Loucy (cell line): ENCODE results near the gene ATXN7L1.

Experiments used
- H2AFZ ChIP-seq: fragments of 200-600 bp; sonication (generic); 2 replicates; pipeline ENCODE4 v1.6.0; 2016; ENCODE audit warnings: antibody characterized with exemption, mild to moderate bottlenecking, low read length, moderate library complexity
- H3F3A ChIP-seq: fragments of 200-600 bp; 2 replicates; pipeline ENCODE4 v1.6.0; 2016; ENCODE audit warnings: antibody characterized with exemption, low read depth, mild to moderate bottlenecking
- H3K27me3 ChIP-seq: fragments of 200-600 bp; sonication (generic); 2 replicates; pipeline ENCODE4 v1.6.1; 2014; ENCODE audit warnings: low read length, mild to moderate bottlenecking; ENCODE audit not compliant: insufficient read depth, poor library complexity, severe bottlenecking
- H3K36me3 ChIP-seq: fragments of 200-600 bp; sonication (generic); 2 replicates; pipeline ENCODE4 v1.6.1; 2016; ENCODE audit warnings: low read length; ENCODE audit not compliant: insufficient read depth
- H3K4me1 ChIP-seq: fragments of 200-600 bp; sonication (generic); 2 replicates; pipeline ENCODE4 v1.5.1; 2014; ENCODE audit warnings: low read length, mild to moderate bottlenecking; ENCODE audit not compliant: insufficient read depth, poor library complexity, severe bottlenecking
- H3K4me2 ChIP-seq: fragments of 200-600 bp; sonication (generic); 2 replicates; pipeline ENCODE4 v1.6.0; 2014; ENCODE audit warnings: antibody characterized with exemption, low read length, low read depth, mild to moderate bottlenecking; ENCODE audit not compliant: poor library complexity, severe bottlenecking
- H3K4me3 ChIP-seq: fragments of 200-600 bp; sonication (generic); 2 replicates; pipeline ENCODE4 v1.5.1; 2014; ENCODE audit warnings: low read length, mild to moderate bottlenecking, mixed read lengths; ENCODE audit not compliant: poor library complexity, severe bottlenecking
- H3K79me2 ChIP-seq: fragments of 200-600 bp; sonication (generic); 2 replicates; pipeline ENCODE4 v1.6.1; 2014; ENCODE audit warnings: low read length; ENCODE audit not compliant: insufficient read depth
- H3K9ac ChIP-seq: fragments of 200-600 bp; sonication (generic); 2 replicates; pipeline ENCODE4 v1.6.0; 2014; ENCODE audit warnings: mild to moderate bottlenecking, low read depth, low read length, moderate library complexity; ENCODE audit not compliant: poor library complexity, severe bottlenecking
- H3K9me2 ChIP-seq: fragments of 200-600 bp; sonication (generic); replicated peaks from 2 replicates; pipeline ENCODE4 v1.6.1; 2016; ENCODE audit warnings: low read depth, low read length, mixed read lengths
- H3K9me3 ChIP-seq: fragments of 200-600 bp; sonication (generic); 2 replicates; pipeline ENCODE4 v1.6.1; 2014; ENCODE audit warnings: mild to moderate bottlenecking, antibody characterized with exemption, low read length, low read depth; ENCODE audit not compliant: insufficient read depth
- H4K20me1 ChIP-seq: fragments of 200-600 bp; sonication (generic); 2 replicates; pipeline ENCODE4 v1.6.0; 2014; ENCODE audit warnings: antibody characterized with exemption, low read length, mild to moderate bottlenecking; ENCODE audit not compliant: insufficient read depth, poor library complexity, severe bottlenecking
- EZH2phosphoT487 ChIP-seq: fragments of 200-600 bp; IDR thresholded peaks from 2 replicates; pipeline ENCODE4 v1.6.1; 2018; ENCODE audit warnings: antibody characterized with exemption, mild to moderate bottlenecking, moderate library complexity, borderline replicate concordance
- TF ChIP-seq, protein P1 (sequence below): fragments of 200-600 bp; sonication (generic); conservative IDR thresholded peaks from 2 replicates; pipeline ENCODE4 v1.5.1; 2014; ENCODE audit warnings: mild to moderate bottlenecking, antibody characterized with exemption, low read length

ATXN7L1 gene

GRCh38 chr7:105816954-105817615 lies 59.3 kb downstream of the ATXN7L1 start:
- H3K4me3 ChIP-seq, result no peak overlapping the region
- TF ChIP-seq, protein P1, sequence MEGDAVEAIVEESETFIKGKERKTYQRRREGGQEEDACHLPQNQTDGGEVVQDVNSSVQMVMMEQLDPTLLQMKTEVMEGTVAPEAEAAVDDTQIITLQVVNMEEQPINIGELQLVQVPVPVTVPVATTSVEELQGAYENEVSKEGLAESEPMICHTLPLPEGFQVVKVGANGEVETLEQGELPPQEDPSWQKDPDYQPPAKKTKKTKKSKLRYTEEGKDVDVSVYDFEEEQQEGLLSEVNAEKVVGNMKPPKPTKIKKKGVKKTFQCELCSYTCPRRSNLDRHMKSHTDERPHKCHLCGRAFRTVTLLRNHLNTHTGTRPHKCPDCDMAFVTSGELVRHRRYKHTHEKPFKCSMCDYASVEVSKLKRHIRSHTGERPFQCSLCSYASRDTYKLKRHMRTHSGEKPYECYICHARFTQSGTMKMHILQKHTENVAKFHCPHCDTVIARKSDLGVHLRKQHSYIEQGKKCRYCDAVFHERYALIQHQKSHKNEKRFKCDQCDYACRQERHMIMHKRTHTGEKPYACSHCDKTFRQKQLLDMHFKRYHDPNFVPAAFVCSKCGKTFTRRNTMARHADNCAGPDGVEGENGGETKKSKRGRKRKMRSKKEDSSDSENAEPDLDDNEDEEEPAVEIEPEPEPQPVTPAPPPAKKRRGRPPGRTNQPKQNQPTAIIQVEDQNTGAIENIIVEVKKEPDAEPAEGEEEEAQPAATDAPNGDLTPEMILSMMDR, result no peak
- no peak for TF ChIP-seq EZH2phosphoT487

DNA sequence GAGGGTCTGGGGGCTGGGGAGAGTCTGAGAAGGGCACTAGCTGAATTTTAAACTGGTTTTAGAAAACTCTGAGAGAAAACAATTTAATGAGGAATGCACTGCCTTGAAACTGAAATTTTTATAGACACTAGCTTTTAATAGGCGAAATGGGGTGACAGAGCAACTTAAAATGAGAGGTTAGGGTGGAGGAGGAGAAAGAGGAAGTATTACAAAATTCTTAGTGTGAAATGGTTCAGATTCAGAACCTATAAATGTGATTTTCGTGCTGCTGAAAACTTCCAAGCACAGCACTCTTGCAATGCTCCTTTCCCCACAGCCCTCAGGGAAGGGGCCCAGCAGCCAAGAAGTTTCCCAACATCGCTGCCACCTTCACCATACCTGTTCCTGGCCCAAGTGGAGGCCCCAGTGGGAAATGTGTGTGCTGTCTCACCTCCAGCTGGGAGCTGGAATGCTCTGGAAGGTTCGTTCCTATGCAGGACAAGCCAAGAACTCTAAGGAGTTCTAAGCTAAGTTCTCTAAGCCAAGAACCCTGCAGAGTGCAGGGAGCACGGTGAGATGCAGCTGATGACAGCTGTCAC lies 60.0 kb downstream of the ATXN7L1 start:
- no peaks in the 10 kb centered on the region for H3F3A ChIP-seq
- no peak overlapping the region for H3K4me2 ChIP-seq
- no peaks in the 10 kb centered on the region for H4K20me1 ChIP-seq
- no peaks in the 10 kb centered on the region for H3K4me1 ChIP-seq
- H3K9ac ChIP-seq, result no peak overlapping the region
- H3K9me2 ChIP-seq, result no peaks in the 10 kb centered on the region
- no peak for TF ChIP-seq EZH2phosphoT487
- TF ChIP-seq, protein P1, result no peak
- H3K79me2 ChIP-seq, result no peaks in the 10 kb centered on the region
- no peaks in the 10 kb centered on the region for H3K9me3 ChIP-seq
- no peaks in the 10 kb centered on the region for H3K36me3 ChIP-seq
- no peak overlapping the region for H2AFZ ChIP-seq
- no peak overlapping the region for H3K4me3 ChIP-seq
- H3K27me3 ChIP-seq, result no peaks in the 10 kb centered on the region

More at GRCh38 chr7:105816954-105817615, 59.3 kb downstream of the ATXN7L1 start:
- H3K9ac ChIP-seq, result no peak overlapping the region
- H3K27me3 ChIP-seq, result no peaks in the 10 kb centered on the region
- H2AFZ ChIP-seq, result no peak overlapping the region
- H4K20me1 ChIP-seq, result no peaks in the 10 kb centered on the region
- H3K4me2 ChIP-seq, result no peak overlapping the region
- no peaks in the 10 kb centered on the region for H3K79me2 ChIP-seq
- H3K9me2 ChIP-seq, result no peaks in the 10 kb centered on the region
- H3F3A ChIP-seq, result no peaks in the 10 kb centered on the region
- no peaks in the 10 kb centered on the region for H3K9me3 ChIP-seq
- no peaks in the 10 kb centered on the region for H3K36me3 ChIP-seq
- H3K4me1 ChIP-seq, result no peaks in the 10 kb centered on the region

DNA sequence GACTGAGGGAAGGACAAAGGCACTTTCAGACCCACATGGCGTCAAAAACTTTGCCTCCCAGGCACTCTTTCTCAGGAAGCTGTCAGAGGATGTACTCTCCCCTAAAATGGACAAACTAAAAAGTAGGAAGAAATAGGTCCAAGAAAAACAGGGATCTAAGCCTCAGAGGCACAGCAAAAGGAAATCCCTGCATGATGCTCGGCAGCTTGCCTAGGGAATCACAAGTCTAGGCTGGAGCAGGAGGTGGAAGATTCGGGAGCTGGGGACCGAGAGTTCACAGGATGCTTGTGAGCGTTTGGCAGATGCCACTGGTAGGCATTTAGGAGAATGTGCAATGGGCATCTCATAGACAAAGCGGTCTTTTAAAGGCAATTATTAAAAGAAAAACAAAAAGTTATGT lies 60.8 kb downstream of the ATXN7L1 start:
- no peaks in the 10 kb centered on the region for H3K4me1 ChIP-seq
- H3K4me3 ChIP-seq, result no peak overlapping the region
- no peak overlapping the region for H2AFZ ChIP-seq
- H3K9me2 ChIP-seq, result no peaks in the 10 kb centered on the region
- no peaks in the 10 kb centered on the region for H3K79me2 ChIP-seq
- H4K20me1 ChIP-seq, result no peaks in the 10 kb centered on the region
- no peaks in the 10 kb centered on the region for H3F3A ChIP-seq
- no peaks in the 10 kb centered on the region for H3K36me3 ChIP-seq
- TF ChIP-seq, protein P1, result no peak
- TF ChIP-seq EZH2phosphoT487, result no peak
- H3K4me2 ChIP-seq, result no peak overlapping the region
- H3K27me3 ChIP-seq, result no peaks in the 10 kb centered on the region
- H3K9ac ChIP-seq, result no peak overlapping the region
- no peaks in the 10 kb centered on the region for H3K9me3 ChIP-seq
